Kidney epithelial cell (primary cell): ENCODE results near the gene PHRF1. TPM values are rescaled to one million over a fixed set of nuclear protein-coding genes. Genes with fewer than 3 reads are reported as not detected.

Source experiments
- DNase-seq: peaks from one replicate; pipeline ENCODE4 v3.0.0-alpha.2; 2010; ENCODE audit warnings: low read depth
- H3K27me3 ChIP-seq: 2 replicates; pipeline ENCODE4 v1.6.0; 2011; ENCODE audit warnings: low read length; ENCODE audit not compliant: control insufficient read depth, insufficient read depth
- H3K36me3 ChIP-seq: 2 replicates; pipeline ENCODE4 v1.5.1; 2011; ENCODE audit warnings: low read length; ENCODE audit not compliant: control insufficient read depth, insufficient read depth
- H3K4me3 ChIP-seq: 2 replicates; pipeline ENCODE4 v1.5.1; 2011; ENCODE audit warnings: low read depth, mild to moderate bottlenecking, control low read depth, low read length
- CTCF ChIP-seq: IDR thresholded peaks from 2 replicates; pipeline ENCODE4 v1.5.1; 2011; ENCODE audit warnings: mild to moderate bottlenecking, moderate library complexity, low read length, control low read depth, inconsistent platforms; ENCODE audit not compliant: insufficient read depth, poor library complexity, severe bottlenecking
- total RNA-seq: library from RNA; depleted of rRNA; stranded (reverse); fragments of >200 nt; gene quantifications from 2 replicates; pipeline ENCODE4 v1.2.3, GENCODE V29; 2015

Gene PHRF1
- total RNA-seq, 1 donor from 2014 or later: 33.0 TPM

- no peaks in the 10 kb centered on the region for H3K27me3 ChIP-seq
- peaks cover 3% of the 10 kb centered on the region for H3K36me3 ChIP-seq
- DNase-seq: no peak
- no peak for TF ChIP-seq CTCF
- no peak overlapping the region for H3K4me3 ChIP-seq
Measured at GRCh38 chr11:589798-590197, 13.5 kb downstream of the PHRF1 start.

- H3K36me3 ChIP-seq: peaks cover 3% of the 10 kb centered on the region
- H3K4me3 ChIP-seq: no peak overlapping the region
- H3K27me3 ChIP-seq: no peaks in the 10 kb centered on the region
- no peak for DNase-seq
- no peak for TF ChIP-seq CTCF
Measured at GRCh38 chr11:590997-591396, 14.7 kb downstream of the PHRF1 start.

- TF ChIP-seq CTCF: no peak
- no peak for DNase-seq
- Histone ChIP-seq H3K27me3 (no peaks in the 10 kb centered on the region), H3K36me3 (peaks cover 6% of the 10 kb centered on the region), H3K4me3 (no peak overlapping the region)
Measured at GRCh38 chr11:592501-592900, 16.2 kb downstream of the PHRF1 start.

- TF ChIP-seq CTCF: no peak
- Histone ChIP-seq H3K36me3 (peaks cover 4% of the 10 kb centered on the region), H3K27me3 (no peaks in the 10 kb centered on the region), H3K4me3 (no peak overlapping the region)
- DNase-seq: no peak
Measured at GRCh38 chr11:592918-593317, 16.6 kb downstream of the PHRF1 start.

GRCh38 chr11:593347-593746, 17.1 kb downstream of the PHRF1 start:
- no peak for DNase-seq
- H3K27me3 ChIP-seq: no peaks in the 10 kb centered on the region
- H3K36me3 ChIP-seq: peaks cover 4% of the 10 kb centered on the region
- no peak for TF ChIP-seq CTCF
- H3K4me3 ChIP-seq: no peak overlapping the region

- H3K36me3 ChIP-seq: peaks cover 3% of the 10 kb centered on the region
Measured at GRCh38 chr11:595400-595799, 19.1 kb downstream of the PHRF1 start.

More at GRCh38 chr11:595400-595799, 19.1 kb downstream of the PHRF1 start:
- no peak for TF ChIP-seq CTCF
- no peak for DNase-seq
- Histone ChIP-seq H3K27me3 (no peaks in the 10 kb centered on the region), H3K4me3 (no peak overlapping the region)
